Stimulated activated CD4-positive, alpha-beta T cell treated with anti-CD3 and anti-CD28 coated beads, Interleukin-1b, Interleukin-23, amount 100 ng/mL, for 48 hours (primary cell): Measurements from ENCODE around the gene NAALADL2.

Experiments
- DNase-seq: peaks from one replicate; pipeline ENCODE4 v3.0.0-alpha.2; 2020

The NAALADL2 gene

GRCh38 chr3:174891524-174892203 is 32.5 kb downstream of the NAALADL2 start:
- no peak for DNase-seq

- DNase-seq, result no peak
Measured at GRCh38 chr3:174907027-174907426, 47.9 kb downstream of the NAALADL2 start.

DNA sequence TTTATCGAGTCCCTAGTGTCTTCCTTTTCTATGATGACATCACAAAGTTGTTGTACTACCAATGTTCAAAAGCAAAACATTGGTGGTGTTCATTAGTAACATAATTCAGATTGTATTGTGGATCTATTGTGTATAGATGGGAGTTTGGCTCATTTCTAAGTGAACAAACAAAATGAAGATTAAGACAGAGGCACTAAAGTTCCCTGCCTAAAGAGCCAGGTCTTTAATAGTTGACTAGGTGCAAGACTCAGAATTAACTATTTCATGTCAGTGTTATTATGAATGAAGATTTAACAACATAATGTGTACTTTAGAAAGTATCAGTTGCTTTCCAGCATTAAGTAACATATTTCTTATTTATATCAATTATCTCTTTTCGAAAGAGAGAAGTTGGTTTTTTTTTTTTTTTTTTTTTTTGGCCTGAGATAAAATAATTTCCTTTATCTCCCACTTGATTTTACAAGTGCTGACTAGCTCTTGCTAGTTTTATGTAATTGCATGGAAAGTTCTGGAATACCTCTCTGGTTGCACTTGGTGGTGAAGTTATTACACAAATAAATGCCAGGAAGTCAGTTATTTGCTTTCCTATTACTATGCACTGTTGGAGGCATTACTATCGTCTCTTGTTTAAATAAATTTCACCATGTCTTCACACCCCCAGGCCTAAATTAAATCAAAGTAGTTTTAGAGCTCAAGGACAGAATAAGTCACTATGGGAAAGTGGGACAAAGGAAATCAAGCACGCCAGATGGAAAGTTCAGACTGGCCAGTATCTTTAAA is 48.7 kb downstream of the NAALADL2 start:
- DNase-seq, result no peak

- DNase-seq, result no peak
Measured at GRCh38 chr3:174931473-174932353, 72.6 kb downstream of the NAALADL2 start.

DNA sequence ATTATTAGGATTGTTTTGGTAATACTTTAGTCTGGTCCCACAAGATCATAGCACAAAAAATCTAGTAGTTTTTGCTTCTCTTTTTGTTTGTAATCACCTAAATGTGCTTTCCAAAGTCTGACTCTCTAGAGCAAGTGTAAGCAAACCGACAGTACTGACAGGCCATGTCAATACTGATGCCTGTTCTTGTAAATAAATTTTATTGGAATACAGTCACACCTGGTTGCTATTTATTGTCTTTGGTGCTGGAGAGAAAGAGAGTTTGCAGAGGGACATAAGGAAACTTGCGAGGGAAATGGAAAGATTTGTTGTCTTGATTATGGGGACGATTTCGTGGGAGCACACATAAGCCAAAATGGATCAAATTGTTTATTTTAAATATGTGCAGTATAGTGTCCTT is 77.5 kb downstream of the NAALADL2 start:
- DNase-seq, result no peak

GRCh38 chr3:174937478-174937877 is 78.3 kb downstream of the NAALADL2 start:
- DNase-seq, result no peak

DNA sequence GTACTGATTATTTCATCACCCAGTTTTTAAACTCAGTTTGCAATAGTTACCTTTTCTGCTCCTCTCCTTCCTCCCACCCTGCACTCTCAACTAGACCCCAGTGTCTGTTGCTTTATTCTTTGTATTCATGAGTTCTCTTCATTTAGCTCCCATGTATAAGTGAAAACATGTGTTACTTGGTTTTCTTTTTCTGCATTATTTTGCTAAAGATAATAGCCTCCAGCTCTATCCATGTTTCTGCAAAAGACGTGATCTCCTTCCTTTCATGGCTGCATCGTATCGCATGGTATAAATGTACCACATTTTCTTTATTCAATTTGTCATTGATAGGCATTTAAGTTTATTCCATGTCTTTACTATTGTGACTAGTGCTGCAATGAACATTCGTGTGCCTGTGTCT is 79.0 kb downstream of the NAALADL2 start:
- DNase-seq, result no peak

GRCh38 chr3:174940151-174940550 is 81.0 kb downstream of the NAALADL2 start:
- no peak for DNase-seq

GRCh38 chr3:174945276-174945675 is 86.1 kb downstream of the NAALADL2 start:
- DNase-seq, result no peak

DNA sequence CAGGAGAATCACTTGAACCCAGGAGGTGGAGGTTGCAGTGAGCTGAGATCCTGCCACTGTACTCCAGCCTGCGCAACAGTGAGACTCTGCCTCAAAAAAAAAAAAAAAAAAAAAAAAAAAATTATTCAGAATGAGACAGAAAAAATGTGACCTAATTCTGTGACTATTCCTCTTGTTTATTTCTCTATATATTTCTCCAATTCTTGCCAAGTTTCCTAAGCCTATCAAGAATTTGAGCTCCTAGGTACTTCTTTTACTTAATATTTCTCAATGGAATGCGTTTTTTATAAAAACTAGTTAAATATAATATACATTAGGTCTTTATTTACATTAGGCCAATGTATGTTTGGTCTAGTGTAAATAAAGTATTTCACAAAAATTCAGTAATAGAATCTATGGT is 86.8 kb downstream of the NAALADL2 start:
- DNase-seq, result no peak

DNA sequence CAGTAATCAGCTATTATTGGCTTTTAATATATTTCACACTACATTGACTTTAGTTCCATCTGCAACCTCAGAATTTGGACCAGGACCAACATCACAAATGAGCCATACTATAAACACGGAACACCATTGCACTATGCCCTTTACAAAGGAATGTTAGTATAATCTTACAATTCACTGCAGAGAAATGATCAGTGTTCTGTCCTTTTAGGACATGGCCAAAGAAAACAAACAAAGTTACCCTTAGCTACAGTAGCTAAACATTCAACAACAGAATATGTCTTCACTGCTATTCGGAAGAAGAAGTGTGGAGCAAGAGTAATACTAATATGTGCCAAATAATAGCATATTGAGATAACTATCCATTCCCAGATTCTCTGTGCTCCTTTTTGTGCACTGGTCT is 90.4 kb downstream of the NAALADL2 start:
- no peak for DNase-seq

- no peak for DNase-seq
Measured at GRCh38 chr3:174951034-174951433, 91.9 kb downstream of the NAALADL2 start.

- DNase-seq, result no peak
Measured at GRCh38 chr3:174951498-174952005, 92.4 kb downstream of the NAALADL2 start.

DNA sequence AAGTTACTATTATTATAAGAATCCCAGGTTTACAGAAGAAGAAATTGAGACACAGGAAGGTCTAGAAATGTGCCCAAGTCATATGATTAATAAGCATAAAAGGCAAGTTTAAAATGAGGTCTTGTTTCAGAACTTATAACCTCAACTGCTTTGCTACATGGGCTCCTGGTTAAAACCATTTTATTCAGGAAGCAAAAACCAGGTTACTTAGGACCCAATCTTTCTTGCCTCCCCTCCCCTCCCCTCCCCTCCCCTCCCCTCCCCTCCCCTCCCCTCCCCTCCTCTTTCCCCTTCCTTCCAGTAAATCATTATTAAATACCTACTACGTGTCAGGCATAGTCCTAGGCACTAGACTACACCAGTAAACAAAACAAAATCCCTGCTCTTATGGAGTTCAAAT is 93.9 kb downstream of the NAALADL2 start:
- DNase-seq, result no peak

- DNase-seq, result no peak
Measured at GRCh38 chr3:174955513-174956016, 96.4 kb downstream of the NAALADL2 start.

- DNase-seq, result no peak
Measured at GRCh38 chr3:174957081-174957480, 97.9 kb downstream of the NAALADL2 start.

GRCh38 chr3:174957551-174958001 is 98.4 kb downstream of the NAALADL2 start:
- DNase-seq, result no peak

GRCh38 chr3:174958671-174959328 is 99.7 kb downstream of the NAALADL2 start:
- no peak for DNase-seq

GRCh38 chr3:174959556-174960065 is 100.5 kb downstream of the NAALADL2 start:
- no peak for DNase-seq

GRCh38 chr3:174960898-174961297 is 101.8 kb downstream of the NAALADL2 start:
- DNase-seq, result no peak

DNA sequence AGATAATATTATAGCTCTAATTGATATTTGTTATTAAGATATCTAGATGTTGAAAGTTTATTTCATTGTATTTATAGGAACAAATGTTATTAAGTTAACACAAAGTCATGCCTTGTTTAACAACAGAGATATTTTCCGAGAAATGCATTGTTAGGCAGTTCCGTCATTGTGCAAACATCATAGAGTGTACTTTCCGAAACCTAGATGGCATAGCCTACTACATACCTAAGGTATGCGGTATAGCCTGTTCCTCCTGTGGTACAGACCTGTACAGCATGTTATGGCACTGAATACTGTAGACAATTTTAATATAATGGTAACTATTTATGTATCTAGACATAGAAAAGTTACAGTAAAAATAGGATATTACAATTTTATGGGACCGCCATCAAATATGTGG is 114.3 kb downstream of the NAALADL2 start:
- no peak for DNase-seq

- DNase-seq, result no peak
Measured at GRCh38 chr3:174986685-174987084, 127.6 kb downstream of the NAALADL2 start.
